HFFc6 (cell line): Measurements from ENCODE around the gene PFKFB4. TPM values are rescaled to one million over a fixed set of nuclear protein-coding genes. Genes with fewer than 3 reads are reported as not detected.

Experiments used
- DNase-seq: peaks from one replicate; pipeline ENCODE4 v3.0.0-alpha.2; 2018
- H3K27ac Mint-ChIP-seq: 2 replicates; pipeline ENCODE4 v1.8.0; 2020; ENCODE audit warnings: mild to moderate bottlenecking, mixed read lengths
- H3K27me3 Mint-ChIP-seq: 2 replicates; pipeline ENCODE4 v1.8.0; 2021; ENCODE audit warnings: mild to moderate bottlenecking, moderate library complexity, mixed read lengths; ENCODE audit not compliant: insufficient read depth
- H3K36me3 Mint-ChIP-seq: 2 replicates; pipeline ENCODE4 v1.8.0; 2021; ENCODE audit warnings: low read depth, mixed read lengths
- H3K4me1 Mint-ChIP-seq: 2 replicates; pipeline ENCODE4 v1.8.0; 2020; ENCODE audit warnings: low read depth, mixed read lengths
- H3K4me3 Mint-ChIP-seq: 2 replicates; pipeline ENCODE4 v1.8.0; 2020; ENCODE audit warnings: mild to moderate bottlenecking, moderate library complexity, mixed read lengths
- H3K9me3 Mint-ChIP-seq: 2 replicates; pipeline ENCODE4 v1.8.0; 2020; ENCODE audit warnings: mild to moderate bottlenecking, mixed read lengths
- total RNA-seq, 6 experiments: library from RNA; stranded (reverse); fragmentation: NEBNext Ultra II Directional; extraction: Animal tissue kit (Norgen Biotek cat#: 25700); gene quantifications; 2 replicates in 1 of 6; 3 replicates in 5 of 6; pipeline ENCODE4 v1.2.3, GENCODE V29; 2021
- TF ChIP-seq, protein P1 (sequence below): fragments of 200-600 bp; sonication (generic); IDR thresholded peaks from 2 replicates; pipeline ENCODE4 v1.5.0; 2021; ENCODE audit warnings: antibody characterized with exemption, mild to moderate bottlenecking

Gene PFKFB4
- total RNA-seq, 6 experiments from 2014 or later = 7.5 to 10.5 (median 8.9) TPM

GRCh38 chr3:48591886-48592518 is 35.4 kb upstream of the PFKFB4 start:
- Mint-ChIP-seq H3K9me3 (no peaks in the 10 kb centered on the region), H3K27ac (no peak overlapping the region), H3K4me3 (no peak overlapping the region), H3K36me3 (peaks cover 25% of the 10 kb centered on the region), H3K27me3 (no peaks in the 10 kb centered on the region; the same call in 1 of the 2 replicates), H3K4me1 (peaks cover 52% of the 10 kb centered on the region)
- TF ChIP-seq, protein P1, sequence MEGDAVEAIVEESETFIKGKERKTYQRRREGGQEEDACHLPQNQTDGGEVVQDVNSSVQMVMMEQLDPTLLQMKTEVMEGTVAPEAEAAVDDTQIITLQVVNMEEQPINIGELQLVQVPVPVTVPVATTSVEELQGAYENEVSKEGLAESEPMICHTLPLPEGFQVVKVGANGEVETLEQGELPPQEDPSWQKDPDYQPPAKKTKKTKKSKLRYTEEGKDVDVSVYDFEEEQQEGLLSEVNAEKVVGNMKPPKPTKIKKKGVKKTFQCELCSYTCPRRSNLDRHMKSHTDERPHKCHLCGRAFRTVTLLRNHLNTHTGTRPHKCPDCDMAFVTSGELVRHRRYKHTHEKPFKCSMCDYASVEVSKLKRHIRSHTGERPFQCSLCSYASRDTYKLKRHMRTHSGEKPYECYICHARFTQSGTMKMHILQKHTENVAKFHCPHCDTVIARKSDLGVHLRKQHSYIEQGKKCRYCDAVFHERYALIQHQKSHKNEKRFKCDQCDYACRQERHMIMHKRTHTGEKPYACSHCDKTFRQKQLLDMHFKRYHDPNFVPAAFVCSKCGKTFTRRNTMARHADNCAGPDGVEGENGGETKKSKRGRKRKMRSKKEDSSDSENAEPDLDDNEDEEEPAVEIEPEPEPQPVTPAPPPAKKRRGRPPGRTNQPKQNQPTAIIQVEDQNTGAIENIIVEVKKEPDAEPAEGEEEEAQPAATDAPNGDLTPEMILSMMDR = no peak
- DNase-seq = no peak

- Mint-ChIP-seq H3K4me3 (no peak overlapping the region), H3K27ac (no peak overlapping the region), H3K9me3 (no peaks in the 10 kb centered on the region), H3K27me3 (no peaks in the 10 kb centered on the region; the same call in 1 of the 2 replicates), H3K4me1 (peaks cover 46% of the 10 kb centered on the region), H3K36me3 (peaks cover 28% of the 10 kb centered on the region)
- no peak for DNase-seq
- TF ChIP-seq, protein P1 = no peak
Measured at GRCh38 chr3:48591436-48591835, 34.8 kb upstream of the PFKFB4 start.

DNA sequence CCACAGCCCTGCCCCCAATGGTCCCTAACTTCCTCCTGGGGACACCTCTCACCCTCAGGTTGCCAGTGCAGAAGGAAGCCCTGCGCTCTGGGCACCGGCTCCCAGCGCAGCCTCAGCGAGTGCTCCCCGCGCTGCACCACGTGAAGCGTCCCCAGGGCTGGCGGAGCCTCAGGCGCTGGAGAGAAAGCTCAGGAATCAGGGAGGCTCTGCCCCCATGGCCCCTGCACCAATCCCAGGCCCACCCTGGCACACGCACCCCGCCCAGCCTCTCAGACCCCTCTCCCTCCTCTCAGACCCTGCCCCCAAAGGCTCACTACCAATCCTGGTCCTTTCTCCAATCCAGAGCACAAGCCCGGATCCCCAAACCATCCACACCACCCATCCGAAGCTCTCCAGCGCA is 31.6 kb upstream of the PFKFB4 start:
- peaks cover 29% of the 10 kb centered on the region for H3K36me3 Mint-ChIP-seq
- H3K4me3 Mint-ChIP-seq = no peak overlapping the region
- TF ChIP-seq, protein P1 = no peak
- peaks cover 20% of the 10 kb centered on the region for H3K4me1 Mint-ChIP-seq
- no peaks in the 10 kb centered on the region; the same call in 1 of the 2 replicates for H3K27me3 Mint-ChIP-seq
- no peak overlapping the region for H3K27ac Mint-ChIP-seq
- DNase-seq = no peak
- no peaks in the 10 kb centered on the region for H3K9me3 Mint-ChIP-seq

DNA sequence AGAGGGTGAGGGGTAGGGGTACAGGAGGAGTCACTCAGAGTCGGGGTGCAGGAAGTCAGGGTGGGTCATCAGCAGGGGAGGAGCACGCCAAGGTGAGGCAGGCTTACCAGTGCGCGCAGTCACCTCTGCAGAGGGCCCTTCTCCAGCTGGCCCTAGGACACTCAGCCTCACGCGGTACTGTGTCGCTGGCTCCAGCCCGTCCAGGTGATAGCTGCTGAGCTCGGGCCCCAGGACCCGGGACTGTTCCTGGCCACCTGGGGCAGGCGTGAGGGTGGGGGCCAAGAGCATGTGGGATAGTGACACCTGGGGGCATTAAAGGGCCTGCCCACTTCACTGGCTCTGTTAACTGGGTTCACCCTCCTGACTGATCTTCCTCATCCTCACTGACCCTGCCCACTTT is 31.1 kb upstream of the PFKFB4 start:
- Mint-ChIP-seq H3K27me3 (no peaks in the 10 kb centered on the region; the same call in 1 of the 2 replicates), H3K9me3 (no peaks in the 10 kb centered on the region), H3K36me3 (peaks cover 25% of the 10 kb centered on the region), H3K4me1 (peaks cover 15% of the 10 kb centered on the region), H3K27ac (no peak overlapping the region), H3K4me3 (no peak overlapping the region)
- DNase-seq = no peak
- TF ChIP-seq, protein P1 = no peak

GRCh38 chr3:48585411-48585810 is 28.8 kb upstream of the PFKFB4 start:
- Mint-ChIP-seq H3K4me1 (peaks cover 6% of the 10 kb centered on the region; the same call in 1 of the 2 replicates), H3K9me3 (no peaks in the 10 kb centered on the region), H3K36me3 (peaks cover 23% of the 10 kb centered on the region; the same call in 1 of the 2 replicates), H3K4me3 (no peak overlapping the region), H3K27ac (no peak overlapping the region), H3K27me3 (no peaks in the 10 kb centered on the region; the same call in 1 of the 2 replicates)
- DNase-seq = no peak
- TF ChIP-seq, protein P1 = no peak
